ENCODE results near the gene GRHL1.
"Not testable (repeated sequence)": the region's sequence is repeated elsewhere in the genome, so short reads cannot be mapped to it uniquely, and the experiment has no call there.

The GRHL1 gene, protein sequence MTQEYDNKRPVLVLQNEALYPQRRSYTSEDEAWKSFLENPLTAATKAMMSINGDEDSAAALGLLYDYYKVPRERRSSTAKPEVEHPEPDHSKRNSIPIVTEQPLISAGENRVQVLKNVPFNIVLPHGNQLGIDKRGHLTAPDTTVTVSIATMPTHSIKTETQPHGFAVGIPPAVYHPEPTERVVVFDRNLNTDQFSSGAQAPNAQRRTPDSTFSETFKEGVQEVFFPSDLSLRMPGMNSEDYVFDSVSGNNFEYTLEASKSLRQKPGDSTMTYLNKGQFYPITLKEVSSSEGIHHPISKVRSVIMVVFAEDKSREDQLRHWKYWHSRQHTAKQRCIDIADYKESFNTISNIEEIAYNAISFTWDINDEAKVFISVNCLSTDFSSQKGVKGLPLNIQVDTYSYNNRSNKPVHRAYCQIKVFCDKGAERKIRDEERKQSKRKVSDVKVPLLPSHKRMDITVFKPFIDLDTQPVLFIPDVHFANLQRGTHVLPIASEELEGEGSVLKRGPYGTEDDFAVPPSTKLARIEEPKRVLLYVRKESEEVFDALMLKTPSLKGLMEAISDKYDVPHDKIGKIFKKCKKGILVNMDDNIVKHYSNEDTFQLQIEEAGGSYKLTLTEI

DNA sequence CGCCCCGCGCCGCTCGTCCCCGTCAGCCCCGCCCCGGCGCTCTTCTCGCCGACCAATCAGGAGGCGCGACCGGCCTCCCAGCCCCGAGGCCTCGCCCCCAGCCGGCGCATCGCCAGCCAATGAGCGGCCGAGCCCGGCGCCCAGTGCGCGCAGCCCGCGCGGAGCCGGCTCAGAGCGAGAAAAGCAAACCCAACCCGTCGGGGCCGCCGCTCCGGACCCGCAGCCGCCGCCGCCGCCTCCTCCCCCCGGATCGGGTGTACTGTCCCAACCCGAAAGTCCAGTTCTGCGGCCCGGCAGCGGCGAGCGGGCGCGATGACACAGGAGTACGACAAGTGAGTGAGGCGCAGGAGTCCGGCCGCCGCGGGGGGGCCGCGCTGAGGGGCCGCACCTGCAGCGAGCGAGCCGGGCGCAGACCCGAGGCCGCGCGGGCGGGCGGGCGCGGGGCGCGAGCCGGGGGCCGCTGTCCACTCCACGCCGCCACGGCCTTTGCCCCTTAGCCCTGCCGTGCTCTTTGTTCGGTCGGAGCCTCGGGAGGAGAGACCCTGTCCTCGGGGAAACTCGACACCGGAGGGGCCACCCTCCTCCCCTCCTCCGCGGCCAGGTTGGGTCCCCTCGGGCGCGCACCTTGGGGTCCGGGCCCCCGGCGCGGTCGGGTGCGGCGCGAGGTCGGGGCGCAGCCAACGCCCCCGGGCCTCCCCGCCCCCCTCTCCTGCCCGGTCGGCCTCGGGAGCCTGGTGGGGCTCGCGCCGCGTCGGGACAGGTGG lies at the start of gene GRHL1:
GRHL1 (plus strand) TSS at position 172 of the 764 bp plus-strand sequence; CDS start at position 313, 141 bp downstream.
- DNase-seq (ENCODE audit: low read depth, low spot score), result peak; percentile 36

DNA sequence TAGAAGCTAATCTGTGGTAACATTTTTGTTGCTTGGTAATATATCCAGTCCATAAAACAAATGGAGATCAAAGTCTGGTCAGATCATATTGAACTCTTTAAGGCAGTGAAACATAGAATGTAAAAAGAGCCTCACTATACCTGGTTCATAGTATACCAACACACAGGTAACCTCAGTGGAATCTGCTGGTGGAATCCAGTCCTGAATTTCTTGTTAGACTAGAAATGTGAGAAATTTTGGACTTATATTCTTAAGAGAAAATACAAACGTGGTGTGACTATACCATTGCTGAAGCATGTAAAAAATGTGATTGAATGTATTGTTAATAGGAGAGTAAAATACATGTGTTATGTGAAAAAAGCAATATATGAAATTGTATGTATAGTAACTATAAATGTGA lies 46.1 kb upstream of the GRHL1 start:
- no peak for DNase-seq (ENCODE audit: low read depth, low spot score)

DNA sequence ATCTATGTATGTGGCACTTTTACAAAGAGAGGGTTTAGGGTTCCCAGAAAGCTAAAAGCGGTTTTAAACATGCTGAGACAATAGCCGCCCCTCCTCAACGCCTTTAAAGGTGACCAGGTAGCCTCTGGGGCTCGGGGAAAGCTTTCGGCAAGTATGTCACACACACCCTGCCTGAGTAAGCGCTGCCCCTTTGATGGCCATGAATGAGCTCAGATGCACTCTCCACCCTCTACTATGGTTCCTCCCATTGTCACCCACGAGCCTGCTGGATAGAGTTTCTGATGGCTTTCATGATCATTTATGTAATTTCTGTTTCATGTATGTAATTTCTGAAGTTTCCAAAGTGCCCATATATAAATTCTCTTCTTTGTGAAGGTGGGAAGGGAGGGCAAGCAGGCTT lies 44.1 kb upstream of the GRHL1 start:
- DNase-seq (ENCODE audit: low read depth, low spot score), result no peak

DNA sequence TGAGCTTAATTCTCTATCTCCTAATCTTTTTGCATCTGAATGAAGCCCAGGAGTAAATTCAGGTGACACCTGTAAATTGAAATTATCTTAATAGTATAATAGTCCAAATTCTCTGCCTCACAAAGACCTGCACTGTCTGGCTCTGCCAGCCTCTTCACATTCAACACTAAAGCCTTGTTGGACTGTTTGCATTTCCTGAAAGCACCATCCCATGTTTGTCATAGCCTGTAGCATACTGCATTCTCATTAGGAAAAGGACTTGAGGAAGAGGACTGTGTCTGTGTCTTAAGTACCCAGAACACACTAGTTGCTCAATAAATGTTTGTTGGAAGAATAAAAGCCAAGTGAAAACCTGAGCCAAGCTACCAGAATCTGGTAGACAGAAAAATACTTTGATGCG lies 42.9 kb upstream of the GRHL1 start:
- no peak for DNase-seq (ENCODE audit: low read depth, low spot score)

DNA sequence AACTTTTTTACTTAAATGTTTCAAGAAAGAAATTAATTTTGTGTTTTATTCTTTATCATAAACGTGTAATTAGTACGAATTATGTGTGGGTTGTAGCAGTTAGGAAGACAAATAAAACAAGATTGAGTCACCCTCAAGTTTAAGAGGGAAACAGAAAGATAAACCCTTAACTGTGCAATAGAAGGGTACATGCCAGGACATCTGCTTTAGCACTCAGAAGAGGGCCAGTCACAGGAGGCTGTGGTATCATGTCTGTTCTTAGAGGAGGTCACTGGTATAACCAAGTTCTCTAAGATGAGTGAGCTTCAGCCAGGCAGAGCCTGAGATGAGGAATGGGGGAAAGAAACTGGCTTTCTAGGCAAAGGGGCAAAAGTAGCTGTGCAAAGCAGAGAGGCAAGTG lies 42.4 kb upstream of the GRHL1 start:
- no peak for DNase-seq (ENCODE audit: low read depth, low spot score)

DNA sequence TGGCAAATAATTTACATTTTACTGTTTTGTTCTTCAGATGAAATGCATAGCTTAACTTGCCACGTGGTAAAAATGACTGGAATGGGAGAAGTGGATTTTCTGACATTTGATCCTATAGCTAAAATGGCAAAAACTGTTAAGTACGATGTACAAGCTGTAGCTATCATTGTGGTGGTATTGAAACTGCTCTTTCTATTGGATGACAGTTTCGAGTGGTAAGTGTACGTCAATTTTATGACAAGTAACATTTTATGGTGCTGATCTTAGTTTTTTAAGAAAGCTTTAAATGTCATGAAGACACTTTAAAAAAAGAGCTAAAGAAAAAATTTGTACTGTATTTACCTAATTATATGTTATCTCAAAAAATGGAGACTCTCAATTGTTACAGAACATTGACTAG lies 40.8 kb upstream of the GRHL1 start:
- no peak for DNase-seq (ENCODE audit: low read depth, low spot score)

DNA sequence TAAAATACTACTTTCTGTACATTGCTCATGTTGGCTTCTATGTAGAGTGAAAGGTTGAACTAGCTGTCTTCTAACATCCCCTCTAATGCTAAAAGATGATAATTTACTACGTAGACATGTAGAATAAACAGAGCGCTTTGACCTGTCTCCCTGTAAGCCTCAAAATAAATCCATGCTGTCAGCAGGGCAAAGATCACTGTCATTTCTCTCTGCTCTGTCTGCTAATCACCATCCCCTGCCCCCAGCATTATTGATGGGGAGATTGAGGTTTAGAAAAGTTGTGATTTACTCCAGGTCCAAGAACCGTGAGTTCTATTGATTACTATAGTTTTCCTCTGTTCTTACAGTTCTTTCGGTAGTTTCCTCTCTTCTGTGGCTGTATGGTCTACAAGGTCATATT lies 39.0 kb upstream of the GRHL1 start:
- no peak for DNase-seq (ENCODE audit: low read depth, low spot score)

DNA sequence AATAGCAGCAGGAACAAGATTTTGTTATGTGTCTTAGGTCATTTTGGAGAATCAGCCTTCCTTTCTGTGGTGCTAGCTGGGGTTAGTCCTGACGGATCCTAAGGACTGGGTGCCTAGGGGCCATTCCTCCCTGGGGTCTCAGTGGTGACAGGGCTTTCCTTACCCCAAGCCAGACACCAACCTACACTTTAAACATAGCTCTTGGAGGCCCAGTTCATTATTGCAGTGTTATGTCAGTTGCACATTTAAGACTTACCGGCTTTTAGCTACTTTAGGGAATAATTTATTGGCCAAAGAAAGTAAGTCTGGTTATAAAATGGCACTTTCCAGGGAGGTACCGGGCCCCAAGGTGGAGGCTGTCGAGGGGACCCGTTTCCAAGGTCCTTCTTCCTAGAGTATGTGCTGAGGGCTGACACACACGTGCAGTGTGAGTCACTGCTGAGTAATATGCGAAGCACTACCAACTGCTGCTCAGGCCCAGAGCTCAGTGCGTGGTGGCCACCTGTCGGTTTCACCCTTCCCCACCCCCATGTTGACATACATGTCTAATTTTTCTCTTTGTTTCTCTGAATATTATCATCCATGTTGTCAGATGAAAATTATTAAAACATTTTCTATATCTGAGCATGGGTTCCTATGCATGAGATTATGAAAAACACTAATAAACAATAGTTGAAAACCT lies 37.0 kb upstream of the GRHL1 start:
- DNase-seq (ENCODE audit: low read depth, low spot score), result peak; percentile 33

DNA sequence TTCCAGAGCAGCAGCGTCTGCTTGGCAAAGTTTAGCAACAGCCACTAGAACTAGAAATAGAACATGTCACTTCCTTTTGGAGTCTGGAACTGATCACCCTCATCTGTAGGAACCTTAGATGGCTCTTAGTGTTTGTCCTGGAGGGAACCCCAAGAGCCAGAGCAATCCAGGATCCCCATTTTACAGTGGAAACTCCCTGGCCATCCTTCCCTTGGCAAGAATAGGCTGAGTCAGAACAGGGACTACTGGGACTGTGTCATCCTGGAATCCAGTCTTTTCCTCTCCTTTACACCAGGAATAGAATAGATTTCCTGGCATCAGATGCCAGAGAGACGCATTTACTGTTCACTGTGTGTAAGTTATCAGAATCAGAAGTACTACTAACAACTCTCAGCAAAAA lies 33.2 kb upstream of the GRHL1 start:
- DNase-seq (ENCODE audit: low read depth, low spot score), result no peak

DNA sequence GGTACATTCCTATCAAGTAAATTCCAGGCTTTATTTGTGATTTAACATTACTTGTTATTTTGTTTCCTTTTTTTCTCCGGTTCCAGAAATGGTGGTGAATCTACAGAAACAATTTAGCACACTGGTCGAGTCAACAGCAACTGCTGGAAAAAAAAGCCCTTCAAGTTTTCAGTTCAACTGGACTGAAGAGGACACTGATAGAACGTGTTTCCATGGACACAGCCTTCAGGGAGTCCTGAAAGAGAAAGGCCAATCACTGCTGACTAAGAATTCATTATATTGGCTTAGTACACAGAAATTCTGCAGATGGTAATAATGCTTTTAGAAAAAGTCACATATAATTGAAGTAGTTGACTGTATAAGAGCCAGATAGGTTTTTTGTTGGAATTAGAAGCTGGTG lies 32.0 kb upstream of the GRHL1 start:
- no peak for DNase-seq (ENCODE audit: low read depth, low spot score)

DNA sequence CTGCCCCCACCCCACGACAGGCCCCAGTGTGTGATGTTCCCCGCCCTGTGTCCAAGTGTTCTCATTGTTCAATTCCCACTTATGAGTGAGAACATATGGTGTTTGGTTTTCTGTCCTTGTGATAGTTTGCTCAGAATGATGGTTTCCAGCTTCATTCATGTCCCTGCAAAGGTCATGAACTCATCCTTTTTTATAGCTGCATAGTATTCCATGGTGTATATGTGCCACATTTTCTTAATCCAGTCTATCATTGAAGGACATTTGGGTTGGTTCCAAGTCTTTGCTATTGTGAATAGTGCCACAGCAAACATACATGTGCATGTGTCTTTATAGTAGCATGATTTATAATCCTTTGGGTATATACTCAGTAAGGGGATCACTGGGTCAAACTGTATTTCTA lies 24.5 kb upstream of the GRHL1 start:
- not testable (repeated sequence) for DNase-seq (ENCODE audit: low read depth, low spot score)

DNA sequence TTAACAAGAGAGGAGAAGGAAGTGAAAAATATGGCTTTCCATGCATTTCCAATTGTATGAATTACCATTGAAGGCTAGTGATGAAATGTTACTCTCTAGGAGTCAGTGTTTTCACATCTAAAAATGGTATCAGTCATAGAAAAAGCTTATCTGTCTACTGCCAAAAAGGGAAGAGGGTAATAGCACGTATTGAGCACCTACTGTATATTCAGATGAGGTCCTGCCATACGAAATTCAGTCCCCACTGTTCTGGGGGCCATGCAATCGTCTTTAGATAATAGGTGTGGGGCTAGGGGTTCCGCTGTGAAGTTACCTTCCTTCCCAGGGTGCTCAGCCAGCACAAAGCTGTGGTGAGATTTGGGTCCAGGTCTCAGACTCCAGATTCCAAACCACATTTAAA lies 14.2 kb upstream of the GRHL1 start:
- no peak for DNase-seq (ENCODE audit: low read depth, low spot score)

DNA sequence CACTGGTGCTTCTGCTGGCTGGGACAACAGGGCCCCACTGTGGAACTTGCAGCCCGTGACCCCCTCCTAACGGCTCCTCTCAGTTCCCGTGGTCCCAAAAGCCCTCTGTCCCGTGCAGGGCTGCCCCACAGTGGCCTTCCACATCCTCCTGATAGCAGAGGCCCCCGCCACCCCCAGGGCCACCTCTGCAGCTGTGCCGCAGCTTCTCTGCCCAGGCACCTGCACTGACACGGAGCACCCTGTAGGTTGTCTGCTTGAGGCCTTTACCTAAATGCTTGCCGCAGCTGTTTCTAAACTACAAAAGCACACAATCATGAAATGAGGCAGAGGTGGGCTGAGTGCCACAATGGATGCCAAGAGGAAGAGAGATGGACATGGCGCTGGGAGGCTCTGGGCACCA lies 13.5 kb upstream of the GRHL1 start:
- DNase-seq (ENCODE audit: low read depth, low spot score), result no peak

DNA sequence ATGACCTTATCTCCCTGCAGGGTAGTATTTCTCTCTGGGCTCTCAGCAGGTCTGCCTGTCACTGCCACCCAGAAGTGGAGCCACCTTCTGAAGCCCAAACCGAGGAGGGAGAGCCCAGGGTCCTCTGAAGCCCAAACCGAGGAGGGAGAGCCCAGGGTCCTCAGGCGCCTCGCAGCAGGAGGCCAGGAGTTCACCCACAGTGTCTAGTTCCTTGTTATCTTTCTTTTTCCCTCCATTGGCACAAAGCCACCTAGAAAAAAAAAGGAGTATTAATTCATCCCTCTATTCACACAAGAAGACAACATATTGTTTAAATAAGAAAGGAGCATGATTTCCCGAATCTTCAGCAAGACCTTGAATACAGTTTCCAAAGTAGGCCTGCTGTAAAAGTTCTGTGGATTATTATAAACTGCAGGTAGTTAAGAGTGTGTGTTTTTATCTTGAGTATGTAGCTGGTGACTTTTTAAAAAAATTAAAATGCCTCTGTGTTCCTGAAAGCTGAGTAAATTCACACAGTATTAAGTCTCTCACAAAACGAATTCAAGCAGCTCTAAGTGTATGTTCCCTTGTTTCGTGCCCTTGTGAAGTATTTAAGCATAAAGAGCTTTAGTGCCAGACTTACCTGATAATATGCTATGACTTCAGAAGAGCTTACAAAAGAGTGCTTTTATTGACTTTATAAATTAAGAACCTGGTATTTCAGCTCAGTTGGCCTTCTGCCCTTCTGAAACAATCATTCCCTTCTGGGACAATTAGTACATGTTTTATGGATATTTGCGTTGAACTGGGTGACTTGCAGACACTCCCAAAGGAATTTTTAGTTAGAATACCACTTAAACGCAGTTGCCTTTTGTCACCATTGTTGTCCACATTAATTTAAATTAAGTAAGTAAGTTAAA lies 11.7 kb upstream of the GRHL1 start:
- DNase-seq (ENCODE audit: low read depth, low spot score), result no peak

DNA sequence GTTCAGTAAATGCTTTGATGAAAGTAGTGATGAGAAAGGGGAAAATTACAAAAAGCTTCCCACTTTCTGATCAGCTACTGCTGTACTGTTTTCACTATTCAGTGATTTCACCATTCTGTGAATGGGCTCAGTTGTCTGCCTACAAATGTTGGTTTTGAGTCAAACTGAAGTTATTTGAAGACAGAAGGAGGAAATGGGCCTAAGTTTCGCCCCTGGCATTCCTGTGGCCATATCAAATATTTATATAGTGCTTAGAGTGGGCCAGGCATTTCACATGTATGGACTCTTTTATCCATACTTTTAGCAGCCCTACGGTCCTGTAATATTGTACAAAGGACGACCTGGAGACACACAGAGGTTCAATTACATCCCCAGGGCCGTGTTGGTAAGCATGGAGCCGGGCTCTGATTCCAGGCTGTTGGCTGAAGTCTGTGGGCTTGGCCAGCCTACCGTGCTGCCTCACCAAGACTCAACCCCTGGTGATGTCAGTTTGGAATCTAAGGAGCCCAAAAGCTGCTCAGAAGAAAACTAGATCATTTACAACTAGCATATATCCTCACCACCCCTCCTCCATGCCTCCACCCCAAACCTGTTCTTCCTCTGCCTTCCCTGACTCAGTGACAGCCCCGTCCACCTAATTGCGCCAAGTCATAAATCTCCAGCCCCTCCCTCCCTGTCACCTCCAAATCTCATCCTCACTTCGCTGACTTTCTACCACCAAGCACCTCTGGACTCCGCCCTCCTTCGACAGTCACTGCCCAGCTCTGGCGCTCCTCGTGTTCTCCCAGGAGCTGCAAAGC lies 10.1 kb upstream of the GRHL1 start:
- DNase-seq (ENCODE audit: low read depth, low spot score), result no peak

DNA sequence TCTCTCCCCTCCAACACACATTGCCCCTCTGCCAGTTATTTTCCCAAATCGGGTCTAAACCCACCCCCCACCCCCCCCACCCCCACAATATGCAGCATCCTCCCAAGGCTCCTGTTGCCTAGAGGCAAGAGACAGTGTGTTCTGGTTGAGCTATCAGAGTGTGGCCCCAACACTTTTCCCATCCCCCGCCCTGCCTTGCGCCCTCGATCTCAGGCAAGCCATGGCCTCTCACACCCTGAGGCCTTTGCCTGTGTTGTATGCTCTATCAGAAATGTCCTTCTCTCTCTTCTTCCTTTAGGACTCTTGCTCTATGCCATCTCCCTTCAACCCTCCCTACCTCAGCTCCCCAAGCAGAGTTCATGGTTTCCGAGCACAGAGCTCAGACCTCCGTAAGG lies 9.5 kb upstream of the GRHL1 start:
- DNase-seq (ENCODE audit: low read depth, low spot score), result no peak

DNA sequence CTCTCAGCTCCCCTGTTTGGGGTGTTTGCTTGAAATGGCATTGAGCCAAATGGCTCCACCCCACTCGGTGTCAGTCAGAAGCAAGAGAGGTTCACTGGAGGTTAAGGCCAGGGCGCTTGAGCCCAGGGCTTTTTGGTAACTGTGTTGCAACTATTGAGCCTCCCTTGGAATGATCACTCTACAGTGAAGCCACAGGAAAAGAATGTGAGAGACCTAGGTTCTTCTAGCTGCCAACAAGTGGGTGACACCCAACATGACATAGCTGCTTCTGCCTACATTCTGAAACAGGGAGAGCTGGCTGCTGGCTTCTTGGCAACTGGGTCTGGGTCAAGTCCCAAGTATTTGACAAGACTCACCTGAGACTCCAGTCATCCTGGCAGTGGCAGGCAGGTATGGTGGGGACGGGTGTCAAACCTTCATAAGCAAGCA lies 7.1 kb upstream of the GRHL1 start:
- no peak for DNase-seq (ENCODE audit: low read depth, low spot score)

DNA sequence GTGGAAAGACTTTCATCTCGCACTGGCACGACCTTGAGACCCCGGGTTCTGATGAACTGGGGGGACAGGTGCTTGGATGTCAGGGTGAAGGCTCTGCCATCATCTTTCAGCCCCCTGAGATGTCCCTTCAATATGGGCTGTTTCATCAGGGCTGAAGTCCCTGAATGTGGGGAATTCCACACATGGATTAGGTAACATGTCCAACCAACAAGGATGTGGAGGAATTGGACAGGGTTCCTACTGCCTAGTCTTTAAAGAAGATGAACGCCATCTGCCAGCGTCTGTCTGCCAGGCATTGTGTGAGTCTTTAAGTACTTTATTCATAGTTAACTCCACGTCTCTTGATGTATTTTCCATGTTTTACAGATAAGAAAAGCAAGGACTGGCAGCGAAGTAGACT lies 5.9 kb upstream of the GRHL1 start:
- no peak for DNase-seq (ENCODE audit: low read depth, low spot score)

DNA sequence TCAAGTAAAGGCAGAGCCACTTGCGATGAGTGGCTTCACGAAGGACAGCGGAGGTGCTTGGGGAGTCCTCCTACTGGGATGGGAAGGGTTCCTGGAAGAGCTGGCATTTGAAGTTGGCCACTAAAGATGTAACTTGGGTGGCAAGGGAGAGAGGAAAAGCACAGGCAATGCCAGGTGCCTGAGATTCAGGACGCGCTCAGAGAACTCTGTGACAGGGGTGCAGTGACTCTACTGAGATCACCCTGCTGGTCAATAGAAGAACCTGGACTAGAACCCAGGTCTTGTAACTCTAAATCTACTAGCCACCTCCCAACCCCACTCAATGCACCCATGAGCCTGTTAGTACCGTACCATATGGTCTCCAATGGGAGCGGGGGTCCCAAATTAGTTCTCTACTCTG lies 5.4 kb upstream of the GRHL1 start:
- no peak for DNase-seq (ENCODE audit: low read depth, low spot score)

DNA sequence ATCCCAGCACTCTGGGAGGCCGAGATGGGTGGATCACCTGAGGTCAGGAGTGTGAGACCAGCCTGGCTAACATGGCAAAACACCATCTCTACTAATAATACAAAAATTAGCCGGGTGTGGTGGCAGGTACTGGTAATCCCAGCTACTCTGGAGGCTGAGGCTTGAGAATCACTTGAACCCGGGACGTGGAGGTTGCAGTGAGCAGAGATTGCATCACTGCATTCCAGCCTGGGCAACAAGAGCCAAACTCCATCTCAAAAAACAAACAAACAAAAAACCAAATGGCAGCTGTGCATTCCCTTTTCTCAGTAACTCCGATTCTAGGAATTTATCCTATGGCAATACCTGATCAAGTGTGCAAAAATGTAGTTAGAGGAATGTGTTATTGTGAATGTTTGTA lies 4.7 kb upstream of the GRHL1 start:
- DNase-seq (ENCODE audit: low read depth, low spot score), result no peak

Data from brain pericyte (primary cell).